NOMO-1 treated with dmso at 0.1 percent for 144 hours (cell line): ENCODE data around the gene PELI2.

Source experiments
- DNase-seq: peaks from one replicate; lab custom pipeline; 2025; ENCODE audit not compliant: unreplicated experiment; lab: John Stamatoyannopoulos, UW

The PELI2 gene

DNA sequence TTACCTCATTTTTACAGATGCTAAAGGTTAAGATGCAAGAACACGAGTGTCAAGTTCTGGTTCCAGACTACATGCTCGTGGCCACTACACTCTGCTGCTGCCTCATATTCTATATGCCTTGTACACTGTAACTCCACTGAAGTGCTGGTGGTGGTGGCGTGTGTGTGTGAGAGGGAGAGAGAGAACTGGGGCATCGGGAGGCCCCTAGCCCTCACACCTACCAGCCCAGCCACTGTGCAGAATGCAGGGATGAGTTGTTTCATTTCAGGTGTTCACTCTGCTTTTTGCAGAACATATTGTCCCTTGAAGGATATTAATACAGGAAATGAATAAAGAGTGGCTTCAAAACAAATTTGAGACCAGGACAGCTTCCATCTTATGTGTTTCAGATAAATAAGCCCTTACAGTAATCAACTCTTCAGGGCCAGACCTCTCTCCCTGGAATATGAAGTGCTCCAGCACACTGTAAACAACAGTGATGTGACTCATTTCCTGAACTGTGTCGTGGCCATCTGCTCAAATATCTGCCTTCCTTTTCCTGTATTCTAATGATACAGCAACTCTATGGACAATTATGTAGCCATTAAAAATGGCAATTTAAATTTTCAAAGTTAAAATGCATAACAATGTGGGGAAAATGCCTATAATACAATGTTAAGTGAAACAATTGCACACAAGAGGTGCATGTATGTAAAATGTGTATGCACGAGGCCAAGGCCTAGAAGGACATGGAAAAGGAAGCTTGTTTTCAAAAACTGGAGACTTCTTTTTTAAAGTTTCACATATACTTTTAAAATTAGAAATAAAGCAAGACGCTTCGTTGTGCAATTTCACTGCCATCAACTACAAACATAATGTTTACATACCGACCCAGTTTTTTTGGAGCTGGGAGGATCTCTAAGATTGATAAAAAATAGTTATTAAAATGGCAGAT, 215.4 kb downstream of the PELI2 start:
- DNase-seq = peak; percentile 14

DNA sequence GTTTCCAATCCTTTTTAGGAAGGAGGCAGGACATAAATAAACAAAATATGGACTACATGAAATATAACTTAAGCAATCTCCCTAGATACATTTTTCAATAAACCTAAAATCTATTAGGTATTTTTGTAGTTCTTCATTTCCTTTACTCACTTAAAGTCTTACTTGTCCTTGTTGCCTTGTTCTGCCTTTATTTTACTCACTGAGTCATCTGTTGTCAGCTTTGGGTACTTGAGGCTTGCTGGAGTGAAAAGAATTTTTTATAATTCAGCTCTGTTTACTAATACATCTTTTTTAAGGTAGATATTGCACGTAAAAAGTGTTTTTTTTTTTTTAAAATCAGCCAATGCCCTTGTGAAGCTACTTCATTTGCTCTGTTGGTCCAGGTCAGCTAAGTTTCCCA, 216.2 kb downstream of the PELI2 start:
- no peak for DNase-seq

DNA sequence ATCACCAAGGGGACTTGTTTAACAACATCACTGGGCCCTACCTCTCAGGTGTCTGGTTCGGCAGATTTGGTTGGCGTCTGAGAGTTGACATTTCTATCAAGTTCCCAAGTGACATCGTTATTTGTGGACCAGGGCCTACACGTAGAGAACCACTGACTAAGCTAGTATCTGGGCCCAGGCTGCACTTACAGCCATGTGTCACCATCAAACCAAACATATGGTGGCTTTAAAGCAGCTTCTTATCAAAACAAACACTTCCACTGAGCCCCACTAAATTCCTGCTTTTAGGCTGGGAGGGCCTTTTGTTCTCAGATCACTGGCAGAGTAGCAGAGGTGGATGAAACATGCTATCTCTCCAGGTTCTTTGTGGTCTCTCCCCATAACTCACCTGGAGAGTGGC, 220.5 kb downstream of the PELI2 start:
- DNase-seq = no peak

DNA sequence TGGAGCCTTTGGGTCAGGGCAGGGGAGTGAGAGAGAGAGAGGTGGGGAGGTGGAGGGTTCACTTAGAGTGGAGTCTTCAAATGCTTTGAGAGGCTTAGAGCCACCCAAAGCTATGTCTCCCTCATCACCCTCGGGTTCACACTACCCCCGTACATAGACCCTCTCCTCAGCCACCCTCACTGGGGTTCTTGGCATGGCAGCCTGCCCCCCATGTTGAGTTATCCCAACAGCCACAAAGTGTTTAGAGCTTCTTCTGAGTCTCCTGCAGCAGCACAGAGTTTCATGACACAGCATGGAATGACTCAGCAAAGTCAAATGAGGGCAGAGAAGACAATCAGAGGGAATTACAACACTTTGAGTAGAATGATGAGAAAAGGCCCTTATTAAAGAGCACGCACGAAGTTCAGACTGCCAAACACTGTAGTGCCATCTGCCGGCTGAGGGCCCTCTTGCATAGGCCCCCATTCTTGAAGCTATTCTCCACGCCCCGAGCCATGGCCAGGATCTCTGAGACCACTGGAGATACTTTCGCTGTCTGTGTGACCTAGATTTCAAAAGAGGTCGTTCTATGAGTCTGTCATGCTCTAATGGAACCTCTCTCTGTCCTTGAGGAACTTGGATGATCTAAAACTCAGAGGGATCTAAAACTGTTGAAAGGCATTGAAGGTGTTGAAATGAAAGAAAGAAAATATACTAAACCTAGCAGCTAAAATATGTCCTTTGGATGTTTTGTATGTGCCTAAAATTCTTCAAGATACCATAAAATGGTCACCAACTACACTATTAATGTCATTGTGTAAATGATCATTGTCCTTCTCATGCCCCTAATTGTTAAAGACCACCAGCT, 221.9 kb downstream of the PELI2 start:
- DNase-seq = peak; percentile 98

DNA sequence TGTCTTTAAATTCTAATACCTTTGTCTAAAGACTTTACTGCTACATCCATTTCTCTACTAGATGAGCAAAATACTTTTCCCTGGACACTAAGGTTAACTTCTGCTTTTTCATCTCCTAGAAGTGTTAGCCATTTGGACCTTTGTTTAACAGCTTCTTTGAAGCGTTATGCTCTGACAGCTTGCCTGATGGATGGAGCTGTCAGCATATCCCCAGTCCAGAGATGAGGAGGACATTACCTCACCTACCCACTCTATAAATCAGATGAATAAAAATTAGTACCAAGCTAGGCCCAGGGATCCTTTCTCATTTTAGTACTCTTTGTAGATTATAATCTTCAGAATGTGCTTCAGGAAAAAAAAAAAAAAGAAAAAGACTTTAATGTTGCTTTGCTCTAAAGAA, 222.7 kb downstream of the PELI2 start:
- DNase-seq = no peak

DNA sequence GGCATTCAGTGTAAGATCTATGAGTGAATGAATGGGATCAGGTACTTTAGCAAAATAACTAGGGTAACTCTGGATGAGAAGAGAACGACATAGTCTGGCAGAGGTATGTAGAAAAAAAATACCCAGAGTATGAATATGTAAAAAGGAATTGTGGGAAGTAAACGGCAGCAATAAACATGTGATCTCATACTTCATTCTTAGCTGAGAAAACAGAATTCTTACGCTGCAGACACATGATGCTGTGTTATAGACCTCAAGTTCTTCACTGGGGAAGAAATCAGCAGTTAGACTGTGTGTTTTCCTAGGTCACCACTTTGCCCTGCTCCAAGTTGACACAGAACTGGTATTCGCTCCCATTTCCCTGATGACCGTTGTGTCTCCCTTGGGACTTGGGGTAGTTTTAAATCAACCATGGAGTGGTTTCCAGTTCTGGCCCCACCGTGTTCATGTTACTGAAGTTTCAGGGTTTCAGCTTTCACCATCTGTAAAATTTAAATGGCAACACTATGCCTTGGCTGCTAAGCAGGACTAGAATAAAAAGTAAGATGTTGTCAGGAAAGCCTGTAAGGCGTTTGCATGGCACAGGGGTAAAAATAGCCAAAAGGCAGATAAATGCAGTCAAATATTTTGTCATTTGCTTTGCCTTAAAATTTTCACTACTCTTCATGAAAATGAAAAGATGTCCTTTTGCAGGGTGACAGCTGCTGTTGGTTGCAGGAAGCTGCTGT, 223.7 kb downstream of the PELI2 start:
- no peak for DNase-seq

DNA sequence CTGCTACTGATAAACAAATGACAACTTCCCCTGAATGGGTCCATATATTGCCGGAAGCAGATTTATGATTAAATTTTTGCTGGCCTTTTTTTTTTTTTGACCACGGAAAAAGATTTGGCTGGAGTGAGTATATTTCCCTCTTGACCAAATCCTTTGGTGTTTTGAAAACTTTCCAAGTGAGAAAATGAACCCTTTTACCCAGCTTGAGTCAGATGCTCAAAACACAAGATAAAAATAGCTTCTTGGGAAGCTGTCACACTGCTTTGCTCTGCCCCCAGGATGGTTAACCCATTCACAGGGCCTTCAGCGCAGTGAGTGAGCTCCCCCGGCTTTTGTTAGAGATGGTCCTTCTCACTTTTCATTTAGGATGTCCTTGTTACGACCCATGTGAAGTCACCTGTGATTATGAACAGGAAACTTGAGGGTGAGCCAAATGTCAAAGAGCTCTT, 224.3 kb downstream of the PELI2 start:
- no peak for DNase-seq

DNA sequence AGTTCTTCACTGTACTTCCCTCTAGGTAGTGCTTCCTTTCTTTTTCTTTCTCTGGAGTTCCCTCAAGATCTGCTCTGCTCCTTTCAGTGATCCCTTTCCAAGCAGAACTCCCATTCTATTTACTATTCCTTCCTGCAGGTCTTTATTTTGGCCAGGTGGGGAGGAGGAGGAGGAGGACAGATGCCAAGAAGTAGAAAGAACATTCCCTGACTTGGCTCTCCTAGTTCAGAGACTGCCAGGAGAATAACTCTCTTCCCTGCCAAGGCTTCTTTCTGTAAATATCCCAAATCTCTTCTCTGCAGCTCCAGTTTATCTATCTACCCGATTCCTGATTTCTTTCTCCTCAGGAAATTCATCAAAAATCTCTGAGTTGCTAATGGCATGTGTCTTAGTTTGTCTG, 231.7 kb downstream of the PELI2 start:
- no peak for DNase-seq
